Trophoblast cell (in vitro differentiated cells and primary cell): ENCODE data around the gene FDXACB1.

Source experiments
- DNase-seq, 2 donors: peaks; one replicate each; pipeline ENCODE4 v3.0.0-alpha.2; 2016
- H2AFZ ChIP-seq: 2 replicates; pipeline ENCODE4 v1.6.1; 2013; ENCODE audit warnings: low read length, moderate library complexity, mild to moderate bottlenecking; ENCODE audit not compliant: insufficient read depth, poor library complexity
- H2AK5ac ChIP-seq: 2 replicates; pipeline ENCODE4 v1.6.1; 2013; ENCODE audit warnings: mild to moderate bottlenecking, low read length
- H2BK120ac ChIP-seq: 2 replicates; pipeline ENCODE4 v1.6.1; 2013; ENCODE audit warnings: low read length, mild to moderate bottlenecking, moderate library complexity; ENCODE audit not compliant: insufficient read depth, poor library complexity
- H2BK12ac ChIP-seq: 2 replicates; pipeline ENCODE4 v1.6.1; 2013; ENCODE audit warnings: mild to moderate bottlenecking, low read length, moderate library complexity
- H2BK5ac ChIP-seq: 2 replicates; pipeline ENCODE4 v1.6.1; 2013; ENCODE audit warnings: low read length, low read depth, moderate library complexity, mild to moderate bottlenecking; ENCODE audit not compliant: poor library complexity
- H3K14ac ChIP-seq: 2 replicates; pipeline ENCODE4 v1.6.1; 2013; ENCODE audit warnings: mild to moderate bottlenecking, low read length
- H3K18ac ChIP-seq: 2 replicates; pipeline ENCODE4 v1.6.1; 2013; ENCODE audit warnings: mild to moderate bottlenecking, low read length
- H3K23ac ChIP-seq: 2 replicates; pipeline ENCODE4 v1.6.1; 2013; ENCODE audit warnings: low read length
- H3K27ac ChIP-seq: 2 replicates; pipeline ENCODE4 v1.5.1; 2013; ENCODE audit warnings: low read depth, mild to moderate bottlenecking, inconsistent platforms, low read length, moderate library complexity
- H3K27me3 ChIP-seq: 2 replicates; pipeline ENCODE4 v1.6.1; 2013; ENCODE audit warnings: inconsistent platforms, mild to moderate bottlenecking, low read length, moderate library complexity; ENCODE audit not compliant: insufficient read depth
- H3K36me3 ChIP-seq, 2 experiments: 1 replicate in 1 of 2; 2 replicates in 1 of 2; pipeline ENCODE4 v1.6.1; 2013; ENCODE audit warnings: low read length in 2 of 2, mild to moderate bottlenecking in 2 of 2, moderate library complexity in 1 of 2; ENCODE audit not compliant: insufficient read depth in 2 of 2, control insufficient read depth in 1 of 2
- H3K4ac ChIP-seq: 2 replicates; pipeline ENCODE4 v1.6.1; 2013; ENCODE audit warnings: low read depth, mild to moderate bottlenecking, low read length, moderate library complexity
- H3K4me1 ChIP-seq, 2 experiments: 1 replicate in 1 of 2; 2 replicates in 1 of 2; pipeline ENCODE4 v1.6.1; 2013; ENCODE audit warnings: low read length in 2 of 2, mild to moderate bottlenecking in 2 of 2, moderate library complexity in 1 of 2; ENCODE audit not compliant: insufficient read depth in 2 of 2, control insufficient read depth in 1 of 2
- H3K4me2 ChIP-seq: 2 replicates; pipeline ENCODE4 v1.6.1; 2013; ENCODE audit warnings: inconsistent platforms, mild to moderate bottlenecking, low read length, moderate library complexity
- H3K4me3 ChIP-seq: 2 replicates; pipeline ENCODE4 v1.5.1; 2013; ENCODE audit warnings: mild to moderate bottlenecking, low read depth, low read length, inconsistent platforms
- H3K79me1 ChIP-seq: one replicate; pipeline ENCODE4 v1.6.1; 2013; ENCODE audit warnings: low read length
- H3K79me2 ChIP-seq: 2 replicates; pipeline ENCODE4 v1.6.1; 2013; ENCODE audit warnings: low read length, mild to moderate bottlenecking; ENCODE audit not compliant: control insufficient read depth, insufficient read depth, poor library complexity
- H3K9ac ChIP-seq: 2 replicates; pipeline ENCODE4 v1.6.1; 2013; ENCODE audit warnings: mild to moderate bottlenecking, low read length
- H3K9me3 ChIP-seq: 2 replicates; pipeline ENCODE4 v1.6.1; 2013; ENCODE audit warnings: low read depth, mild to moderate bottlenecking, control low read depth, inconsistent platforms, low read length; ENCODE audit not compliant: insufficient read depth
- H4K12ac ChIP-seq: 2 replicates; pipeline ENCODE4 v1.6.1; 2013; ENCODE audit warnings: low read depth, mild to moderate bottlenecking, low read length, moderate library complexity
- H4K8ac ChIP-seq: 2 replicates; pipeline ENCODE4 v1.6.1; 2013; ENCODE audit warnings: low read depth, mild to moderate bottlenecking, low read length, moderate library complexity
- H4K91ac ChIP-seq: one replicate; pipeline ENCODE4 v1.6.1; 2013; ENCODE audit warnings: low read depth, mild to moderate bottlenecking, low read length, moderate library complexity
- WGBS: extraction: QIAGEN DNeasy Blood & Tissue Kit; methylation state at CpG from one replicate; pipeline ENCODE4 v1.1.7; 2013; ENCODE audit warnings: missing lambda C conversion rate; ENCODE audit not compliant: insufficient read length, insufficient coverage; ENCODE audit errors: extremely low coverage; 5-methylcytosine and 5-hydroxymethylcytosine counted together

FDXACB1 gene

DNA sequence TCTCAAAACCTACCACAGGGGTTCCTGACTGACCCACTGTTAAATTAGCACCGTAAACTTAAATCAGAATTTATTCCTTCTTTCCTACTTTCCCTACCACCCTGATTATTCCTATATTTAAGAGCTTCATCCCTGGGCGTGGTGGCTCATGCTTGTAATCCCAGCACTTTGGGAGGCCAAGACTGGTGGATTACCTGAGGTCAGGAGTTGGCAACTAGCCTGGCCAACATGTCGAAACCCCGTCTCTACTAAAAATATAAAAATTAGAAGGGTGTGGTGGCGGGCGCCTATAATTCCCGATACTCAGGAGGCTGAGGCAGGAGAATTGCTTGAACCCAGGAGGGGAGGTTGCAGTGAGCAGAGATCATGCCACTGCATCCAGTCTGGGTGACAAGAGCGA is 27.9 kb downstream of the FDXACB1 start:
- Histone ChIP-seq H2BK12ac (no peak overlapping the region), H2AFZ (no peak overlapping the region), H2BK5ac (no peak overlapping the region), H3K9ac (no peak overlapping the region), H3K9me3 (no peaks in the 10 kb centered on the region), H4K12ac (no peak overlapping the region), H3K4me1 (no peaks in the 10 kb centered on the region), H3K18ac (no peak overlapping the region), H3K79me2 (no peaks in the 10 kb centered on the region), H3K23ac (no peak overlapping the region), H2BK120ac (no peak overlapping the region), H3K4ac (no peak overlapping the region), H3K14ac (no peak overlapping the region), H3K27me3 (no peaks in the 10 kb centered on the region), H3K4me3 (no peak overlapping the region), H3K4me2 (no peak overlapping the region), H4K91ac (no peak overlapping the region), H3K27ac (no peak overlapping the region), H3K79me1 (no peaks in the 10 kb centered on the region), H3K36me3 (peaks cover 2 to 3% of the 10 kb centered on the region in 2 experiments), H2AK5ac (no peak overlapping the region), H4K8ac (no peak overlapping the region)
- DNase-seq, result no peak
- no CpG with 5 or more reads among the region's 8 CpGs for WGBS

GRCh38 chr11:111849631-111850030 is 29.3 kb downstream of the FDXACB1 start:
- no peak overlapping the region for H3K4me2 ChIP-seq
- H4K8ac ChIP-seq, result no peak overlapping the region
- no peak overlapping the region for H3K27ac ChIP-seq
- no peak overlapping the region for H3K4ac ChIP-seq
- H4K12ac ChIP-seq, result no peak overlapping the region
- H3K18ac ChIP-seq, result no peak overlapping the region
- H3K23ac ChIP-seq, result no peak overlapping the region
- H3K9ac ChIP-seq, result no peak overlapping the region
- no peaks in the 10 kb centered on the region for H3K79me1 ChIP-seq
- no peak overlapping the region for H4K91ac ChIP-seq
- H3K14ac ChIP-seq, result no peak overlapping the region
- H3K79me2 ChIP-seq, result no peaks in the 10 kb centered on the region
- no peak overlapping the region for H2BK12ac ChIP-seq
- no peaks in the 10 kb centered on the region for H3K27me3 ChIP-seq
- no peak overlapping the region for H3K4me3 ChIP-seq
- H3K36me3 ChIP-seq, result peaks cover 2 to 3% of the 10 kb centered on the region in 2 experiments
- H3K9me3 ChIP-seq, result no peaks in the 10 kb centered on the region
- no peak for DNase-seq
- no peak overlapping the region for H2BK120ac ChIP-seq
- no peak overlapping the region for H2AFZ ChIP-seq
- no peak overlapping the region for H2AK5ac ChIP-seq
- no peak overlapping the region for H2BK5ac ChIP-seq
- no peaks in the 10 kb centered on the region for H3K4me1 ChIP-seq
- no CpG with 5 or more reads among the region's 3 CpGs for WGBS

DNA sequence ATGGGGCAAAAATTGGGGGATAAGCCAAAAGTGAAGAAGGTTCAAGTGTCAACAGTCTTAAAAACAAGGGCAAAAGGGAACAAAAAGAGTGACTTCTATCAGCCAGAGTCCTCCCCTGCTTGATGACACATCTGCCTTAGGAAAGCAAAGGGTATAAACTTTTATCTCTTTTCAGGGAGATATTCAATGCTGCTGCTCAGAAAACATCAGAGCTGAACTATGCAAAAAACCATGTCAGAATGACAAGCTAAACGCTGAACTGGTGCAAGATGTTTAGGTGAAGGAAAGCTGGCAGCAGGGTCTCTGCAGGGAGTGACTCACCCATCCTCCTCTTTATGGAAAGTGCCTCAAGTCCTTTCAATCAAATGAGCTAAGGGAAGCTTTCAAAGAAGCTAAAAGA is 32.3 kb downstream of the FDXACB1 start:
- Histone ChIP-seq H3K4ac (no peak overlapping the region), H2BK120ac (no peak overlapping the region), H3K27ac (peak overlapping the region; percentile 3), H3K4me3 (no peak overlapping the region), H2BK12ac (no peak overlapping the region), H3K4me2 (no peak overlapping the region), H2AFZ (no peak overlapping the region), H3K14ac (no peak overlapping the region), H3K36me3 (peaks cover 0 to 4% of the 10 kb centered on the region in 2 experiments), H3K79me1 (no peaks in the 10 kb centered on the region), H2AK5ac (no peak overlapping the region), H4K8ac (no peak overlapping the region), H3K27me3 (no peaks in the 10 kb centered on the region), H2BK5ac (no peak overlapping the region), H3K23ac (no peak overlapping the region), H3K18ac (no peak overlapping the region), H4K12ac (no peak overlapping the region), H4K91ac (no peak overlapping the region), H3K9me3 (no peaks in the 10 kb centered on the region), H3K9ac (no peak overlapping the region), H3K4me1 (no peaks in the 10 kb centered on the region), H3K79me2 (no peaks in the 10 kb centered on the region)
- peak; percentile 44 to 56 for DNase-seq
- WGBS, result no CpG with 5 or more reads among the region's 1 CpG

- no peaks in the 10 kb centered on the region for H3K79me2 ChIP-seq
- H2BK5ac ChIP-seq, result no peak overlapping the region
- H4K8ac ChIP-seq, result no peak overlapping the region
- no peak overlapping the region for H2AK5ac ChIP-seq
- H3K27ac ChIP-seq, result no peak overlapping the region
- no peak overlapping the region for H2AFZ ChIP-seq
- no peak overlapping the region for H2BK12ac ChIP-seq
- H3K36me3 ChIP-seq, result peaks cover 0 to 4% of the 10 kb centered on the region in 2 experiments
- H3K9ac ChIP-seq, result no peak overlapping the region
- no CpG with 5 or more reads among the region's 2 CpGs for WGBS
- no peak overlapping the region for H3K4me3 ChIP-seq
- no peaks in the 10 kb centered on the region for H3K4me1 ChIP-seq
- no peak overlapping the region for H3K23ac ChIP-seq
- no peak overlapping the region for H3K18ac ChIP-seq
- no peak overlapping the region for H3K4ac ChIP-seq
- no peaks in the 10 kb centered on the region for H3K27me3 ChIP-seq
- DNase-seq, result peak; percentile 48 to 68
- H4K91ac ChIP-seq, result no peak overlapping the region
- no peak overlapping the region for H4K12ac ChIP-seq
- no peaks in the 10 kb centered on the region for H3K79me1 ChIP-seq
- no peak overlapping the region for H3K4me2 ChIP-seq
- H2BK120ac ChIP-seq, result no peak overlapping the region
- H3K14ac ChIP-seq, result no peak overlapping the region
- no peaks in the 10 kb centered on the region for H3K9me3 ChIP-seq
Measured at GRCh38 chr11:111846063-111846462, 32.9 kb downstream of the FDXACB1 start.
